AG04449 (cell line): Measurements from ENCODE around the gene PPARD.
A peak's percentile ranks its signal among the peaks of the same experiment; 100 is the strongest.

ENCODE experiments used
- CTCF ChIA-PET: fragments of 350-600 bp; formaldehyde crosslinking; extraction: SDS; loops from one replicate; lab custom pipeline; 2021; ENCODE audit warnings: antibody characterized with exemption; lab: Yijun Ruan, JAX
- POLR2A ChIA-PET: fragments of 400-600, 350-600 bp; formaldehyde crosslinking; extraction: SDS; loops from one replicate; lab custom pipeline; 2020; ENCODE audit warnings: antibody characterized with exemption, inconsistent platforms; lab: Yijun Ruan, JAX
- DNase-seq: peaks from one replicate; pipeline ENCODE4 v3.0.0-alpha.2; 2010; ENCODE audit warnings: low read depth, low spot score
- H3K4me3 ChIP-seq: 2 replicates; pipeline ENCODE4 v1.5.1; 2011; ENCODE audit warnings: low read depth, mild to moderate bottlenecking, control low read depth, low read length
- CTCF ChIP-seq: IDR thresholded peaks from one replicate; pipeline ENCODE4 v1.5.1; 2011; ENCODE audit warnings: mild to moderate bottlenecking, moderate library complexity, low read length, control low read depth, inconsistent platforms; ENCODE audit not compliant: insufficient read depth; ENCODE audit errors: missing control alignments

The PPARD gene

GRCh38 chr6:35311390-35312075 is 30.8 kb upstream of the PPARD start:
- no peak for DNase-seq
- POLR2A ChIA-PET, result no interaction called here
- CTCF ChIA-PET, result interaction anchor here (1.0 to 2.2 kb wide), 3 partner anchors 15 to 137 kb away, joined by 4 to 7 read pairs (median 5); no protein-coding TSS in a partner anchor
- TF ChIP-seq CTCF, result no peak
- H3K4me3 ChIP-seq, result no peak overlapping the region

GRCh38 chr6:35312076-35312800 is 30.1 kb upstream of the PPARD start:
- no peak for DNase-seq
- TF ChIP-seq CTCF, result no peak
- CTCF ChIA-PET, result interaction anchor here (1.0 to 2.2 kb wide), 2 partner anchors 14 to 137 kb away, joined by 4 to 7 read pairs; no protein-coding TSS in a partner anchor
- POLR2A ChIA-PET, result no interaction called here
- H3K4me3 ChIP-seq, result no peak overlapping the region

GRCh38 chr6:35312807-35313206 is 29.6 kb upstream of the PPARD start:
- POLR2A ChIA-PET, result no interaction called here
- no peak for TF ChIP-seq CTCF
- no peak overlapping the region for H3K4me3 ChIP-seq
- no peak for DNase-seq
- CTCF ChIA-PET, result interaction anchor here (1.0 to 1.7 kb wide), 2 partner anchors 13 to 29 kb away, joined by 4 to 6 read pairs; no protein-coding TSS in a partner anchor

- TF ChIP-seq CTCF, result no peak
- ChIA-PET POLR2A (interaction anchor here (0.9 to 1.0 kb wide), 2 partner anchors 24 to 150 kb away, joined by 4 read pairs; partner anchors contain the start of genes PPARD and RPL10A), CTCF (interaction anchor here (0.8 to 6.9 kb wide), 10 partner anchors 8 to 150 kb away, joined by 3 to 51 read pairs (median 5); partner anchors contain the start of genes DEF6, PPARD and RPL10A)
- no peak for DNase-seq
- peak overlapping the region; percentile 63 for H3K4me3 ChIP-seq
Measured at GRCh38 chr6:35317483-35318195, 24.7 kb upstream of the PPARD start.

GRCh38 chr6:35318196-35319171 is 23.9 kb upstream of the PPARD start:
- ChIA-PET POLR2A (interaction anchor here (0.9 to 1.0 kb wide), 2 partner anchors 23 to 149 kb away, joined by 4 read pairs; partner anchors contain the start of genes PPARD and RPL10A), CTCF (interaction anchor here (0.7 to 6.9 kb wide), 13 partner anchors 9 to 149 kb away, joined by 3 to 51 read pairs (median 4); partner anchors contain the start of genes DEF6, PPARD and RPL10A)
- no peak for DNase-seq
- H3K4me3 ChIP-seq, result peak overlapping the region; percentile 63
- TF ChIP-seq CTCF, result peak; percentile 23
